Measurements from ENCODE around the gene LHFPL3. TPM values are rescaled to one million over a fixed set of nuclear protein-coding genes. Genes with fewer than 3 reads are reported as not detected.

LHFPL3 gene
- polyA plus RNA-seq, 1 of the 3 experiments (the other 2 are of a cell fraction): not detected

- TF ChIP-seq CTCF (IDR thresholded peaks at IDR 0.05): no peak
- no peak for TF ChIP-seq GATA2 (CRISPR knock-in tag; IDR thresholded peaks at IDR 0.05)
These were observed 598.2 kb downstream of the LHFPL3 start (continued) for GRCh38 chr7:104926601-104927041.

GRCh38 chr7:104927055-104927454, 598.7 kb downstream of the LHFPL3 start:
- no peaks in the 10 kb centered on the region for H3K79me2 ChIP-seq (ENCODE audit: insufficient read depth)
- no peak overlapping the region for H3K4me3 ChIP-seq (ENCODE audit: low read depth in 2 of 2, low read length in 1 of 2)
- CTCF ChIA-PET: interaction anchor here (0.8 to 15.4 kb wide), 7 partner anchors 8 to 697 kb away, joined by 3 to 374 read pairs (median 5); no protein-coding TSS in a partner anchor
- no peak overlapping the region for H3K4me2 ChIP-seq
- H3F3A ChIP-seq (replicated peaks; ENCODE audit: insufficient read depth): no peaks in the 10 kb centered on the region
- H3K27ac ChIP-seq (ENCODE audit: low read depth in 2 of 2, low read length in 1 of 2): no peak overlapping the region
- H4K20me1 ChIP-seq (ENCODE audit: insufficient read depth): no peaks in the 10 kb centered on the region
- H3K9me2 ChIP-seq: no peaks in the 10 kb centered on the region
- no peak overlapping the region for H3K9ac ChIP-seq
- WGBS (ENCODE audit: low lambda C conversion rate): 88% methylated on average over 7 of the region's 7 CpGs
- no peaks in the 10 kb centered on the region for H3K27me3 ChIP-seq (ENCODE audit: insufficient read depth)
- no peak for TF ChIP-seq RFX5 (IDR thresholded peaks at IDR 0.05; ENCODE audit: low read length)
- no peak for TF ChIP-seq RAD21 (IDR thresholded peaks at IDR 0.05; ENCODE audit: low read length)
- TF ChIP-seq PBX3 (IDR thresholded peaks at IDR 0.05): no peak
- no peak for TF ChIP-seq FOSL2 (IDR thresholded peaks at IDR 0.05; ENCODE audit: borderline replicate concordance, low read depth)
- TF ChIP-seq SIN3A (IDR thresholded peaks at IDR 0.05; ENCODE audit: borderline replicate concordance, low read depth, low read length): no peak
- no peak for TF ChIP-seq TAF1 (IDR thresholded peaks at IDR 0.05; ENCODE audit: borderline replicate concordance, low read depth, low read length)
- no peak for TF ChIP-seq MAX (IDR thresholded peaks at IDR 0.05; ENCODE audit: low read depth)
- no peak for TF ChIP-seq CTCF (IDR thresholded peaks at IDR 0.05)
- TF ChIP-seq IRF3 (IDR thresholded peaks at IDR 0.05; ENCODE audit: low read depth, low read length): no peak
- TF ChIP-seq CHD2 (IDR thresholded peaks at IDR 0.05; ENCODE audit: low read length, partially characterized antibody): no peak
- peaks cover 0 to 7% of the 10 kb centered on the region in 2 experiments; a peak in 1 of 4 replicates for H3K4me1 ChIP-seq (ENCODE audit: control insufficient read depth in 1 of 2, insufficient read depth in 2 of 2, low read depth in 1 of 2, low read length in 1 of 2)
- H2AFZ ChIP-seq (ENCODE audit: low read depth): no peak overlapping the region
- POLR2A ChIA-PET: interaction anchor here (0.8 kb wide), 1 partner anchor 86 kb away, joined by 3 read pairs; no protein-coding TSS in a partner anchor
- no peaks in the 10 kb centered on the region for H3K36me3 ChIP-seq (replicated peaks in 1 of 2; ENCODE audit: control insufficient read depth in 1 of 2, insufficient read depth in 2 of 2, low read length in 1 of 2)
- no peak for DNase-seq
- no peaks in the 10 kb centered on the region for H3K9me3 ChIP-seq

All from SK-N-SH (cell line).